VCaP (cell line): ENCODE data around the gene BHLHE40.

Experiments used
- H3K27ac ChIP-seq: fragments of 450-650 bp; 2 replicates; pipeline ENCODE4 v1.5.1; 2017
- CTCF ChIP-seq: fragments of 450-650 bp; conservative IDR thresholded peaks from 2 replicates; pipeline ENCODE4 v1.5.1; 2017; ENCODE audit warnings: mild to moderate bottlenecking, moderate library complexity

Gene BHLHE40

GRCh38 chr3:4940985-4941384 lies 38.3 kb upstream of the BHLHE40 start:
- no peak overlapping the region for H3K27ac ChIP-seq
- no peak for TF ChIP-seq CTCF

- TF ChIP-seq CTCF, result peak; percentile 48
- H3K27ac ChIP-seq, result no peak overlapping the region
Observed at GRCh38 chr3:4943549-4943948, 35.7 kb upstream of the BHLHE40 start.

GRCh38 chr3:4945324-4945723 lies 33.9 kb upstream of the BHLHE40 start:
- TF ChIP-seq CTCF, result no peak
- no peak overlapping the region for H3K27ac ChIP-seq

GRCh38 chr3:4947028-4947427 lies 32.2 kb upstream of the BHLHE40 start:
- TF ChIP-seq CTCF, result no peak
- H3K27ac ChIP-seq, result no peak overlapping the region

- no peak for TF ChIP-seq CTCF
- no peak overlapping the region for H3K27ac ChIP-seq
Observed at GRCh38 chr3:4948395-4948794, 30.8 kb upstream of the BHLHE40 start.

GRCh38 chr3:4949004-4949403 lies 30.2 kb upstream of the BHLHE40 start:
- no peak for TF ChIP-seq CTCF
- no peak overlapping the region for H3K27ac ChIP-seq

GRCh38 chr3:4949659-4950058 lies 29.6 kb upstream of the BHLHE40 start:
- TF ChIP-seq CTCF, result no peak
- no peak overlapping the region for H3K27ac ChIP-seq

GRCh38 chr3:4950351-4950784 lies 28.9 kb upstream of the BHLHE40 start:
- no peak overlapping the region; the same call in 1 of the 2 replicates for H3K27ac ChIP-seq
- TF ChIP-seq CTCF, result no peak
